NCI-H510A treated with DMSO at 0.1 percent for 48 hours (cell line): Measurements from ENCODE around the gene CMIP.
"Not testable (repeated sequence)": the region's sequence is repeated elsewhere in the genome, so short reads cannot be mapped to it uniquely, and the experiment has no call there.

Experiments
- DNase-seq: peaks from one replicate; lab custom pipeline; 2025; lab: John Stamatoyannopoulos, UW

Gene CMIP

GRCh38 chr16:81568749-81569087 is 124.1 kb downstream of the CMIP start:
- DNase-seq = no peak

- DNase-seq = no peak
Observed at GRCh38 chr16:81569361-81570034, 124.9 kb downstream of the CMIP start.

DNA sequence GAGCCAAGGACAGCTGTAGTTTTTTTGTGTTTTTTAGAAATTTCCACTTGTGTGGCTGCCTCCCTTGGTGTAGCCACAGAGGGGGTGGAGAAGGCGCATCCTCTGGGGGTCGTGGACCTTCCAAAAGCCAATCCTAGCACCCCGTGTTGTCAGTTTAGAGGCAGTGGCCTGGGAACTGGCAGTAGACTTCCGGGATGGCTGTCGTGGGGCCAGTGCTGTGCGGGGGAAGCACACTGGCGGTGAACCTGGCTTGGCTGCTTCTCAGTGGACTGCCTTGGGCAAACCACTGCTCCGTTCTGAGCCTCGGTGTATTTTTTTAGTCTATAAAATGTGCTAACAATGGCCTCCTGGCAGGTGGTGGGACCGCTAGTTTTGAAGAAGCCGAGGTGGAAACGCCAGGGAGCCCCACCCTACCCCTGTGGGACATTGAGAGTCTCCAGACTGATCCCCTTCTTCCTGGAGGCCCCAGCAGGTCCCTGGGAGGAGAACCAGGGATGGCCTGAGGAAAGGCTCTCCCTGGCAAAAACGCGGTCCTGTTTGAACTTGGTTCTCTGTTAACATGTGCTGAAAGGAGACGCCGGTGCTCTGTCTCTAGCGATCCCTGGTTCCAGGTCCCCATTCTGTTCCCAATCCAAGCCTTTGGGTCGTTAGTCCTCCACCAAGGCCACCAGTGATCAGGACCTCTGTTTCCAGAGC is 125.7 kb downstream of the CMIP start:
- DNase-seq = no peak

DNA sequence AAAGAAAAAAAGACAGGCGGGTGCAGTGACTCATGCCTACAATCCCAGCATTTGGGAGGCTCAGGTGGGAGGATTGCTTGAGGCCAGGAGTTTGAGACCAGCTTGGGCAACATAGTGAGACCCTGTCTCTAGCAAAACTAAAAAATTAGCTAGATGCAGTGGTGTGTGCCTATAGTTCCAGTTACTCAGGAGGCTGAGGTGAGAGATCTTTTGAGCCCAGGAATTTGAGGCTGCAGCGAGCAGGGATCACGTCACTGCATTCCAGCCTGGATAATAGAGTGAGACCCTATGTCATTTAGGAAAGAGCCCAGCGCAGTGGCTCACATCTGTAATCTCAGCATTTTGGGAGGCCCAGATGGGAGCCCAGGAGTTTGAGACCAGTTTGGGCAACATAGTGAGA is 126.6 kb downstream of the CMIP start:
- DNase-seq = no peak

DNA sequence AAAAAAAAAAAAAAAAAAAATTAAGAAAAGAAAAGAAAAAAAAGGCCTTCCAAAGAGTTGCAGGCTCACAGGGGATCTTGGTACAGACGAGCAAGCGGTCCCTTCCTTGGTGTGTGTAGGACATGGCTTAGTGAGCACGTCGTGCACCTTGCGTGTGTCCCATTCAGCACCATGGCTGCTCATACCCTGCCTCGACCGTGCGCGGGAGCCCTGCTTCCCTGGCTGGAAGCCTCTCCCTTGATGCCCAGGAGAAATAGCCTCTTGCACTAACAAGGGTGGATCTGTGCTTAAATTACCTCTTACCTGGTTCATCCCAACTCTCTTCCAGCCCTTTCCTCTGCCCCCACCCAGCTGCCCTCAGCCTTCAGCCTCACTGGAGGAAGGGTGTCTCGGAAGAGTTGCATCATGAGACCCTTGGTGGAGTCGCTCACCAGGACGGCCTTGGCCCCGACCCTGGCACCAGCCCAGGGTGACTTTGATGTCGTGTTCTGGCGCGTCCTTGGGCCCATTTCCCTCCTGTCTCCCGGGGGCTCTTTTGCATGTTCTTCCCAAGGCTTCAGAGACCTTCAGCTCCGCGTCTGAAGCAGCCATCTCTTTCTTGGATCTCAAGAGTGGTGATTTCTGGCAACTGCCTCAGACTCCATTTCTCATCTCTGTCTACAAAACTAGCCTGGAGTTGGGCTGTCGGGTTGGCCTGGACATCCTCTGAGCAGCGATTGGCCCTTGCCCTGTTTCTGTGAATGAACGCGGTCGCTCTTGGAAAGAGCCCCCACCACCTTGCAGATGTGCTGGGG is 127.2 kb downstream of the CMIP start:
- no peak for DNase-seq

DNA sequence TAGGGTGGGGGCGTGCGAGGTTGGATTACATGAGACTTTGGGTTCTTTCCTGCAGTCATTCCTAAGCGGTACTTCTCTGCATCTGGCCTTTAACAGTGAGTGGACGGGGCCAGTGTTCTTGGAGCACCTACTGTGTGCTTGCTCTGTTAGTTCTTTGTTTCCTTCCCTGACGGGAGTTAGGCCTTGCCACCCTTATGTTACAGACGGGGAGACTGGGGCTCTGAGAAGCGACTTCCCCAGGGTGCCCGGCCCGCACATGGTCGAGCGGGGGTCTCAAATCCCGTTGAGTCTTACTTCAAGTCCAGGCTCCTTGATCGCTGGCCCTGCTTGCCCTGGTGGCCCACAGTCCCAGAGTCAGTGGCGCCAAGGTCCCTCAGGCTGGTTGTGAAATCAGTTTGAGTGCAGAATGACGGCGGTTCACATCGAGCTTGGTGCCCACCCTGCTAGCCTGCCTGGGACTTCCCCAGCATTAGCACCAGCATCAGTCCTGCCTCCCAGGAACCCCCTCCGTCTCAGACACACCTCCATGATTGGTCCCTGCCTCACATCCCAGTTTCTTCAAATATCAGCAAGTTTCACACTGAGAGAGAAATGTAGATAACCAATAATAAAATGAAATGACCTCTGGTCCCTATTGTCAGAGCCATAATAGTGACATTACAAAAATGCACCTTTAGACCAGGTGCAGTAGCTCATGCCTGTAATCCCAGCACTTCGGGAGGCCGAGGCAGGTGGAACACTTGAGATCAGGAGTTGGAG is 128.0 kb downstream of the CMIP start:
- DNase-seq = no peak

DNA sequence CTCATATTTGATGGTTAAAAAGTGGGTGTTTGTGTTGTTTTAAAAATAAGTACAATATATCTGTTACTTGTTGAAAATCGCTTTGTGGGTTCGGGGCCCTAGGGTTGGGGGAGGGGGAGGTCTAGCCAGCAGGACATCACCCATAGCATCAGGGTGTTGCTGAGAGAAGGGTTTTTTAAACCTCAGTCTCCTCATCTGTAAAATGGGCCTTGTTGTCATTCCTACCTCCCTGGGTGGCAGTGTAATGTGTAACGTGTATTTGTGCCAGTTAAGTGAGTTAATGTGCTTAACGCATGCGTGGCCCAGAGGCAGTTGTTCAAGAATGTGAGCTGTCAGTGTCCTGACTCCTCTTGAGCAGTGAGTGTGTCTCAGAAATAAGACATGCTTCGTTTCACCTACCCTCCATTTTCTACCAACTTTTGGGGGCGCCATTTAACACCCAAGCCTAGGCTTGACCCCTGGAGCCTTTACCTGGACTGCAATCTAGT is 129.0 kb downstream of the CMIP start:
- DNase-seq = no peak

- no peak for DNase-seq
Observed at GRCh38 chr16:81574168-81574567, 129.6 kb downstream of the CMIP start.

- DNase-seq = no peak
Observed at GRCh38 chr16:81575307-81575706, 130.7 kb downstream of the CMIP start.

DNA sequence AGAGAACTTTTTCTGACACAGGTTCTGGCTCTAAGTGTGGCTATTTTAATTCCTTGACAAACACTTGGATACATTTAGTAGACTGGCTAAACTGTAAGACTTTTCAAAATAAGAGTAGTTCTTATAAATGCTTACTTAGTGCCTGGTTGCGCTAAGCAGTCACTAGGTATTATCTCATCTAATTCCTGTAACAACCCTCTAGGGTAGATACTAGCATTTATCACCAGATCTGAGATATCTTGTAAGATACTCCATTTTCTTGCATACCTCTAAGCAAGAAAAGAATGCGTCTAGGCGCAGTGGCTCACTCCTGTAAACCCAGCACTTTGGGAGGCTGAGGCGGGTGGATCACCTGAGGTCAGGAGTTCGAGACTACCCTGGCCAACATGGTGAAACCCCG is 131.2 kb downstream of the CMIP start:
- DNase-seq = no peak

GRCh38 chr16:81576696-81577095 is 132.1 kb downstream of the CMIP start:
- no peak for DNase-seq

GRCh38 chr16:81577272-81577671 is 132.7 kb downstream of the CMIP start:
- not testable (repeated sequence) for DNase-seq

DNA sequence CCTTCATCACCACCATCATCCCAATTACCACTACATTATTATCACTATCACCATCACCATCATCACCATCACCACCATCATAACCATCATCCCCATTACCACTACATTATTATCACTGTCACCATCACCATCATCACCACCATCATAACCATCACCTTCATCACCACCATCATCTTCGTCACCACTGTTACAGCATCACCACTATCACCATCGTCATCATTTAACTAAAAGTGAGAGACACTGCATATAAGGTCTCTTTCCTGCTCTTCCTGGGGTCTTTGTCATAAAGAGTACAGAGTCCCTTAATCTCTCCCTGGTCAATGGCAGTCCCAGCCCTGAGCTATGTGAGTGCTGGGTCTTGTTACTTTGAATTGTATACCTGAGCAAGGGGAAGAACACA is 133.5 kb downstream of the CMIP start:
- DNase-seq = no peak

DNA sequence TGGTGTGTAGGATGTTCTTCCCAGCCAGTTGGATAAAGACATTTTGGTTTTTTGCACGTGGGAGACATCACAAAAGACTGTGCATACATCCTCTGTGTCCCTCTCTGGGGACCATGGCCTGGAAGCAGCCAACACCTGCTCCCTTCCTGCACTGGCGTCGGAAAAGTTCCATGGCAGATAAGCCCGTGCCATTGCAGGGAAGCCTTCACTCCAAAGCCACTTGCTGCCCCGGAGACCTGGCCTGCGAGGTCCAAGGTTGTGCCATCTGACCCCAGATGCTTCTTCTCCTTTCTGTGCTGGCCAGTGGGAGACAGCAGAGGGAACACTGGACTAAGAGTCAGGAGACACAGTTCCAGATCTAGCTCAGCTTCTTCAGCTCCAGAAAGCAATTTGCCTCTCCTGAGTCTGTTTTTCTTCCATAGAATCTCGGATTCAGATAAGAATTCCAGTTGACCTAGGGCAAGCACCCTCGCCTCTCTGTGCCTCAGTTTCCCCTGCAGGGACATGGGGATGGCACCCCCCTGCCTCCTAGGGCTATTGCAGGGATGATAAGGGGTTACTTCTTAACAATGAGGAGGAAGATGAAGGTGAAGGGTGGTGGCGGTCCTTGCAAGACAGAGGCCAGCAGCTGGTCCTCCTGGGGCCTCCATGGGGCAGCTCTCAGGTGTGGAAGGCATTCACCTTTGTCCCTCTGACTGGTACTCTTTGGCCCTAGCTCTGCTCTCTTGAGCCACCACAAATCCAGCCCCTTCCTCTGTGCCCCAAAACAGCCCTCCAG is 134.2 kb downstream of the CMIP start:
- no peak for DNase-seq

- peak; percentile 57 for DNase-seq
Observed at GRCh38 chr16:81581107-81581506, 136.5 kb downstream of the CMIP start.

- no peak for DNase-seq
Observed at GRCh38 chr16:81582655-81583441, 138.2 kb downstream of the CMIP start.

DNA sequence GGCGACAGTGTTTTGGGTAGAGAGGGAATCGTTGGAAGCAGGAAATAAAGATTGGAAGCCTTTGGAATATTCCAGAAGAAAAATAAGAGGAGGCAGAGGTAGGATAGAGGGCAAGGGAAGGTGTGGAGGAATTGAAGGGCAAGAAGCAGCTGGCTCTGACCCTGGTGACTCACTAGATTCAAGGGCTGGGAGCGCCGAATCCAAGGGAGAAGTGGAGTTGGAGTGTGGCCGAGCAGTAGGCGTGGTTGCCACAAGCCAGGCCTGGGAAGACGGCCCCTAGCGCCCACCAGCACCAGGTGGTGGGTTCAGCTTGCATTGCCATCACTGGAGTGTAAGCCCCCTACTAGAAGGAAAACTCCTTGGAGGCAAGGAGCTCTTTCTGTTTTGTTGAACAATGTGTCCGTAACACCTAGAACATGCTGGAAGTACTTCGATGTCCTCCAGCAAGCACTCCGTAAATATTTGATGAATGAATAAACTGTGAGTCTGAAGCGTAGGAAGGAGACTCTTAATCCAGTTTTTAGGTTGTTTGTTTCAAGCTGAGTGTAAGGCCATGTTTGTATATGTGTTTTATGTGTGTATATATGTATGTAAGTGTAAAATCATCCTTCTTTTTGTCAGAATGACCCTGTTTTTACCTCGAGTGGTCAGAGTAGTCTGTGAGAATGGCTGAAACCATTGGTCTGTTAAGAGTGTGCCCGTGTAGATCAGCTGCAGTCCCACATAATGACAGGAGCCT is 139.5 kb downstream of the CMIP start:
- no peak for DNase-seq

- DNase-seq = peak; percentile 6
Observed at GRCh38 chr16:81585785-81586184, 141.2 kb downstream of the CMIP start.

GRCh38 chr16:81586417-81586816 is 141.8 kb downstream of the CMIP start:
- no peak for DNase-seq
